Esophagus squamous epithelium (tissue), 5 donors: Measurements from ENCODE around the gene PATZ1. TPM values are rescaled to one million over a fixed set of nuclear protein-coding genes. Genes with fewer than 3 reads are reported as not detected.

ENCODE experiments used
- DNase-seq: peaks from one replicate; lab custom pipeline; 2025; lab: John Stamatoyannopoulos, UW
- H3K27ac ChIP-seq, 4 donors: fragments of 200-600 bp; sonication (generic); one replicate each; pipeline ENCODE4 v1.5.1; 2016 to 2019; ENCODE audit warnings: mild to moderate bottlenecking in 1 of 4
- H3K27me3 ChIP-seq, 4 donors: fragments of 200-600 bp; sonication (generic); 1 replicate in 3 of 4; 2 replicates in 1 of 4; pipeline versions ENCODE4 v1.5.1 to v1.6.0; 2017 to 2021; ENCODE audit warnings: antibody characterized with exemption in 1 of 4
- H3K36me3 ChIP-seq, 3 donors: fragments of 200-600 bp; sonication (generic); one replicate each; pipeline ENCODE4 v1.5.1; 2016 to 2019
- H3K4me1 ChIP-seq, 3 donors: fragments of 200-600 bp; sonication (generic); one replicate each; pipeline ENCODE4 v1.5.1; 2017 to 2019
- H3K4me3 ChIP-seq, 4 donors: fragments of 200-600 bp; sonication (generic); 1 replicate in 3 of 4; 2 replicates in 1 of 4; pipeline ENCODE4 v1.5.1; 2016 to 2019; ENCODE audit warnings: mild to moderate bottlenecking in 2 of 4, moderate library complexity in 1 of 4
- H3K9me3 ChIP-seq, 3 donors: fragments of 200-600 bp; sonication (generic); one replicate each; pipeline ENCODE4 v1.5.1; 2016 to 2019
- CTCF ChIP-seq, 6 experiments: fragments of 450-650 bp in 4 of 6; fragments of 200-600 bp in 2 of 6; sonication (generic) in 2 of 6; IDR thresholded peaks; one replicate each; pipeline ENCODE4 v1.5.1; 2016 to 2019; ENCODE audit warnings: antibody characterized with exemption in 6 of 6, mild to moderate bottlenecking in 4 of 6, moderate library complexity in 4 of 6
- POLR2A ChIP-seq, 4 donors: fragments of 450-650 bp; IDR thresholded peaks; one replicate each; pipeline ENCODE4 v1.6.1; 2017; ENCODE audit warnings: antibody characterized with exemption in 4 of 4, mild to moderate bottlenecking in 4 of 4, moderate library complexity in 3 of 4
- WGBS, 2 donors: methylation state at CpG; one replicate each; pipeline ENCODE4 v1.1.5; 2018; 5-methylcytosine and 5-hydroxymethylcytosine counted together
- intact Hi-C: fragments of 100-400 bp; cut with DNase I; formaldehyde crosslinking; loops from one replicate; pipeline ENCODE4 v1.15.0; 2022
- total RNA-seq, 4 donors: library from RNA; depleted of rRNA; stranded (reverse); fragments of >200 nt; gene quantifications; one replicate each; pipeline ENCODE4 v1.1.0, GENCODE V29; 2016
- donor health status: DM: yes; HTN: yes; CAD: no.

The PATZ1 gene
- total RNA-seq, 4 donors from 2014 or later = 2.2 to 13.0 (median 7.2) TPM

GRCh38 chr22:31333641-31334040 is 12.5 kb downstream of the PATZ1 start:
- WGBS, 2 donors = 45 to 48% methylated on average over 2 of the region's 2 CpGs
- H3K9me3 ChIP-seq = no peaks in the 10 kb centered on the region
- intact Hi-C loops = no loop called here
- no peak for TF ChIP-seq POLR2A (IDR thresholded peaks at IDR 0.05)
- no peak for TF ChIP-seq CTCF (IDR thresholded peaks at IDR 0.05)
- peaks cover 1 to 55% (median 25%) of the 10 kb centered on the region in 3 donors for H3K4me1 ChIP-seq
- H3K4me3 ChIP-seq = no peak overlapping the region
- no peak for DNase-seq
- H3K27me3 ChIP-seq = no peaks in the 10 kb centered on the region
- peaks cover 0 to 91% (median 26%) of the 10 kb centered on the region in 3 donors for H3K36me3 ChIP-seq
- H3K27ac ChIP-seq = peak overlapping the region in 1 of 4 donors; percentile 48

GRCh38 chr22:31332886-31333285 is 13.3 kb downstream of the PATZ1 start:
- H3K27ac ChIP-seq = no peak overlapping the region
- 33 to 50% methylated on average over 1 of the region's 1 CpG for WGBS, 2 donors
- intact Hi-C loops = no loop called here
- DNase-seq = no peak
- peaks cover 0 to 91% (median 26%) of the 10 kb centered on the region in 3 donors for H3K36me3 ChIP-seq
- H3K9me3 ChIP-seq = no peaks in the 10 kb centered on the region
- no peaks in the 10 kb centered on the region for H3K27me3 ChIP-seq
- no peak overlapping the region for H3K4me3 ChIP-seq
- H3K4me1 ChIP-seq = peaks cover 6 to 57% (median 32%) of the 10 kb centered on the region in 3 donors
- TF ChIP-seq CTCF (IDR thresholded peaks at IDR 0.05) (no peak), POLR2A (IDR thresholded peaks at IDR 0.05) (no peak)

DNA sequence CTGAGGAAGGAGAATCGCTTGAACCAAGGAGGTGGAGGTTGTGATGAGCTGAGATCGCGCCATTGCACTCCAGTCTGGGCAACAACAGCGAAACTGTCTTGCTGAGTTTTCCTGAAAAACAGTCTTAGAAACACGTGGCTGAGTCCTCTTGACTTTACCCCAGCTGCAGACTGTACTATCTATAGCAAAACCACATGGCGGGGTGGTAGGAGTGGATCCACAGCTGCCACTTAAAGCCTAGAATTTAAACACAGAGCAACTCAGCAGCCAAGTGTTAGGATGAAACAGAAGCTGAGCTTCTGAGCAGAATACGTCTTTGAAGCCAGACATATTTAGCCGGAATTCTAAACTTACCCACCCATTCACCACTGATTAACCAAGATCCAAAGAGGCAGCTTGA is 14.1 kb downstream of the PATZ1 start:
- TF ChIP-seq POLR2A (IDR thresholded peaks at IDR 0.05) (no peak), CTCF (IDR thresholded peaks at IDR 0.05) (no peak)
- H3K9me3 ChIP-seq = no peaks in the 10 kb centered on the region
- 86 to 91% methylated on average over 6 to 8 of the region's 8 CpGs for WGBS, 2 donors
- H3K27ac ChIP-seq = no peak overlapping the region
- DNase-seq = no peak
- H3K4me1 ChIP-seq = peaks cover 6 to 54% (median 30%) of the 10 kb centered on the region in 3 donors
- H3K36me3 ChIP-seq = peaks cover 5 to 94% (median 35%) of the 10 kb centered on the region in 3 donors
- no peak overlapping the region for H3K4me3 ChIP-seq
- H3K27me3 ChIP-seq = no peaks in the 10 kb centered on the region
- intact Hi-C loops = no loop called here

DNA sequence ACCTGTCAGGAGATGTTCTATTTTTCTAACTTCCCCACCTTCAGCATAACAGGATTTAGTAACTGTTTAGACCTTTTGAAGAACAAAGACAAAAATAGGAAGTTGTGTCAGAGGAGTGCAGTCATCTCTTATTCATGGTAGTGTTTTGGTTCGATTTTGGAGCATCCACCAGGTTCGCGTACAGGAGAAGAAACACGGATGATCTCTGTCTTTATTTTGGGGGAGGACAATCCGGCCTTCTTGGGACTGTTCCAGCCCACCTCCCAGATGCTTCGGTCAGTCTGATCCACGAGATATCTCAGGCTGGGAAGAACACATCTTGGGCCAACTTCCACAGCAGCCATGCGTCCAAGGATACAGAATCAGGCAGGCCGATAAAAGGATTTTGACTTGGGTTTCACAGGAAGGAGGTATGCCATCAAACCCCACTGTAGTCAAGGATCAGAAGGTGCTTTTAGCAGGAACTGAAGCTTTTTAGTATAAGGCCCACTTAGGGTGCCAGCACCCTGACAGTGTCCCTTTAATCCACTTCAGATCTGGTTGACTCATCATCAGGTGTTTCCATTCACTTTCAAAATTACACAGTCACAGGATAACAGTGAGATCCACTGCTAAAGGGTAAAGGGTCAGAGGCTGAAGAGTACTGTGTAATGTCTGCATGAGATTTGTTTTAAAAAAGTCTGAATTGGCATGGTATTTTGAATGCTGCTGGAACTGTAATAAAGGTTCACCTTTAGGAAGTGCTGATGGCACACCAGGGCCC is 16.5 kb downstream of the PATZ1 start:
- no peak overlapping the region for H3K4me3 ChIP-seq
- peaks cover 5 to 99% (median 27%) of the 10 kb centered on the region in 3 donors for H3K36me3 ChIP-seq
- H3K9me3 ChIP-seq = no peaks in the 10 kb centered on the region
- DNase-seq = no peak
- no peaks in the 10 kb centered on the region for H3K27me3 ChIP-seq
- TF ChIP-seq CTCF (IDR thresholded peaks at IDR 0.05) = no peak
- intact Hi-C loops = no loop called here
- peaks cover 6 to 47% (median 27%) of the 10 kb centered on the region in 3 donors for H3K4me1 ChIP-seq
- WGBS, 2 donors = 60 to 62% methylated on average over 9 of the region's 9 CpGs
- peak overlapping the region in 1 of 4 donors; percentile 24 for H3K27ac ChIP-seq

DNA sequence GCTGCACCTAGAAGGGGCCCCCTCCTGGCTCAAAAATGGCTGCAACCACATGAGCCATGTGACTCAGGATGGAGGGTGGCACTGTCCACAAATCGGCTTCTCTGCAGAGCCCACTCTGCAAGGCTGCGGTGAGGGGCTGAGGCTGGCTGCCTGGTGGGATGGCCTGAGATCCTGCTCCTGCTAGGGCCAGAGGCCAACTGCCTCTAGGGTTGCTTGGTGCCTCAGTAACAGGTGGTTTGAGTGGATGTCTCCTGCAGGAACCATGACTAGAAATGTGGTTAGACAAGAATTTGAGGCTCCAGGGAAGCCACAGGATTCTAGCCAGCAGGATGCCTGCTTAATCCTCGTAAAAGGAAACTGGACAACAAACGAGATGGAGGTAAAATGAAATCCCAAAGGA is 17.1 kb downstream of the PATZ1 start:
- Histone ChIP-seq H3K4me3 (no peak overlapping the region), H3K4me1 (peaks cover 6 to 41% (median 21%) of the 10 kb centered on the region in 3 donors), H3K36me3 (peaks cover 5 to 97% (median 24%) of the 10 kb centered on the region in 3 donors), H3K9me3 (no peaks in the 10 kb centered on the region), H3K27me3 (no peaks in the 10 kb centered on the region), H3K27ac (peak overlapping the region in 1 of 4 donors; percentile 24)
- no peak for TF ChIP-seq POLR2A (IDR thresholded peaks at IDR 0.05)
- TF ChIP-seq CTCF (IDR thresholded peaks at IDR 0.05) = no peak
- no peak for DNase-seq
- WGBS, 2 donors = 36 to 44% methylated on average over 3 to 4 of the region's 4 CpGs
- intact Hi-C loops = no loop called here
